K562 (cell line): ENCODE results near the gene HACD1.
A peak's percentile ranks its signal among the peaks of the same experiment; 100 is the strongest.

ENCODE experiments used
- FOXM1 ChIP-seq, 2 experiments: fragments of 450-650 bp in 1 of 2; sonication (generic) in 1 of 2; formaldehyde crosslinking in 1 of 2; IDR thresholded peaks; 2 replicates each; pipeline versions ENCODE4 v1.6.1 to v1.9.0; 2017 to 2022; ENCODE audit warnings: low read depth in 2 of 2, mild to moderate bottlenecking in 2 of 2, missing genetic modification reagents in 1 of 2, moderate library complexity in 1 of 2
- GATAD2A ChIP-seq: fragments of 450-650 bp; IDR thresholded peaks from 2 replicates; pipeline ENCODE4 v1.6.1; 2017
- KDM5B ChIP-seq: fragments of 200-600 bp; sonication (generic); IDR thresholded peaks from 2 replicates; pipeline ENCODE4 v1.6.1; 2012; ENCODE audit warnings: low read depth, mild to moderate bottlenecking, moderate library complexity, low read length, control low read depth, inconsistent platforms; ENCODE audit not compliant: insufficient replicate concordance
- MCM7 ChIP-seq, 2 experiments: fragments of 450-650 bp; IDR thresholded peaks; 2 replicates each; pipeline ENCODE4 v1.6.1; 2016 to 2018
- POLR2A ChIP-seq: fragments of 450-650 bp; conservative IDR thresholded peaks from 2 replicates; pipeline ENCODE4 v1.6.1; 2016
- RAD51 ChIP-seq: fragments of 450-650 bp; IDR thresholded peaks from 2 replicates; pipeline ENCODE4 v1.7.1; 2016; ENCODE audit warnings: low read depth, mild to moderate bottlenecking, borderline replicate concordance
- RBM39 ChIP-seq: fragments of 200-400 bp; formaldehyde crosslinking; optimal IDR thresholded peaks from 2 replicates; pipeline ENCODE3; 2018; ENCODE audit warnings: low read depth, low read length
- SP2 ChIP-seq: IDR thresholded peaks from 2 replicates; pipeline ENCODE4 v1.6.1; 2011; ENCODE audit warnings: mild to moderate bottlenecking, low read depth, low read length, moderate library complexity; ENCODE audit not compliant: poor library complexity, severe bottlenecking; ENCODE audit errors: extremely low read depth
- ZFX ChIP-seq: sonication (generic); formaldehyde crosslinking; IDR thresholded peaks from 2 replicates; pipeline ENCODE4 v1.8.0; 2022; ENCODE audit warnings: mild to moderate bottlenecking, missing genetic modification reagents, moderate library complexity

DNA sequence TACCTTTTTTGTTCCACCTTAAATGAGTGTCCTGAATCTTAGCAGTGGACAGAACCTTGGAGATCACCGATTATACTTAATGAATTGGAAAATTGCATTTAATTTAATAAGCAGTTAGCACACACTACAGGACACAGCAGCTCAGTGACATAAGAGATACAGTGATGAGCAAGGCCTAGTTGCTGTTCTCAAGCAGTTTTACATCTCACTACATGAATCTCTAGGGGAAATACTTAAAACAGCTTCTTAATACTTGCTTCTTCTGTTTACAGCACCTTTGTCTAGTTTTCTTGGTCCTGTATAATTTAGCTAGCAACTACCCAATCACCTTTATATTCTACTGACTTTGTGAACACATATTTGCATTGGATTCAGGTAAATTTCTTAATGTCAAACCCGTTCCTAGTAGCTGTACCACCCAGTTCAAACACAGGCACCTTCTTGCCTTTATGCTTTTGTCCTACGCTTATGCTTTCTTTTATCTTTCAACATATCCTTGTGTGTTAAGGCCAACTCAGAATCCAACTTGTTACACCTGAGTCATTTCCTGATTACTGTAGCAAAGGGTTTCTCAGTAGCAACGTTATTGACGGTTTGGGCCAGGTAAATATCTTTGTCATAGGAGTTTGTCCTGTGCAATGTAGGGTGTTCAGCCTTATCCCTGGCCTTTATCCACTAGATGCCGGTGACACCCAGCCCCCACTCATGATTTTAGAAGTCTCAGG is 28.6 kb upstream of the HACD1 start:
- TF ChIP-seq RBM39 (no peak), SP2 (no peak), ZFX (peak; percentile 32; the same call in 1 of the 2 replicates), RAD51 (no peak), KDM5B (no peak), POLR2A (no peak), GATAD2A (no peak), MCM7 (IDR thresholded peaks at IDR 0.05) (no peak), FOXM1 (IDR thresholded peaks at IDR 0.05; ENCODE audit: low read depth) (no peak), FOXM1 (CRISPR knock-in tag; IDR thresholded peaks at IDR 0.05; ENCODE audit: low read depth) (no peak)
